HG02759 (cell line): Measurements from ENCODE around the gene PTPRM.
"Not testable (repeated sequence)": the region's sequence is repeated elsewhere in the genome, so short reads cannot be mapped to it uniquely, and the experiment has no call there.

Source experiments
- ATAC-seq: cut with Tn5 transposase; IDR thresholded peaks from one replicate; pipeline ENCODE4 v1.9.1; 2021; ENCODE audit warnings: mild to moderate bottlenecking, moderate library complexity; ENCODE audit not compliant: unreplicated experiment

Gene PTPRM

GRCh38 chr18:8439055-8439454 lies 871.9 kb downstream of the PTPRM start:
- no peak for ATAC-seq

- ATAC-seq = no peak
These were observed 876.4 kb downstream of the PTPRM start for GRCh38 chr18:8443505-8443904.

- not testable (repeated sequence) for ATAC-seq
These were observed 879.8 kb downstream of the PTPRM start for GRCh38 chr18:8446936-8447335.

- ATAC-seq = no peak
These were observed 881.0 kb downstream of the PTPRM start for GRCh38 chr18:8448130-8448529.

GRCh38 chr18:8450013-8450412 lies 882.9 kb downstream of the PTPRM start:
- ATAC-seq = no peak

- ATAC-seq = no peak
These were observed 884.0 kb downstream of the PTPRM start for GRCh38 chr18:8450898-8451665.

GRCh38 chr18:8453528-8453927 lies 886.4 kb downstream of the PTPRM start:
- ATAC-seq = no peak

GRCh38 chr18:8454136-8454535 lies 887.0 kb downstream of the PTPRM start:
- ATAC-seq = no peak

- ATAC-seq = no peak
These were observed 888.8 kb downstream of the PTPRM start for GRCh38 chr18:8455661-8456614.
